Cardiac muscle cell (in vitro differentiated cells and primary cell): Measurements from ENCODE around the gene MEX3A. TPM values are rescaled to one million over a fixed set of nuclear protein-coding genes. Genes with fewer than 3 reads are reported as not detected.

Experiments
- DNase-seq, 2 donors: peaks; one replicate each; pipeline versions ENCODE4 v3.0.0 to v3.0.0-alpha.2; 2010 to 2017; ENCODE audit warnings: low read depth in 1 of 2, low spot score in 1 of 2
- H3K27ac ChIP-seq: fragments of 200-600 bp; sonication (generic); 2 replicates; pipeline ENCODE4 v1.5.1; 2016
- H3K27me3 ChIP-seq: fragments of 200-600 bp; sonication (generic); 2 replicates; pipeline ENCODE4 v1.6.0; 2016; ENCODE audit warnings: control low read depth
- H3K36me3 ChIP-seq: fragments of 200-600 bp; sonication (generic); 2 replicates; pipeline ENCODE4 v1.5.1; 2016; ENCODE audit warnings: control low read depth
- H3K4me1 ChIP-seq: fragments of 200-600 bp; sonication (generic); 2 replicates; pipeline ENCODE4 v1.8.1; 2017; ENCODE audit warnings: low read depth, mild to moderate bottlenecking, mixed run types
- H3K4me3 ChIP-seq: fragments of 200-600 bp; sonication (generic); 2 replicates; pipeline ENCODE4 v1.5.1; 2016; ENCODE audit warnings: mild to moderate bottlenecking
- H3K9me3 ChIP-seq: fragments of 200-600 bp; sonication (generic); 2 replicates; pipeline ENCODE4 v1.5.1; 2017; ENCODE audit warnings: low read depth, mild to moderate bottlenecking, control low read depth
- CTCF ChIP-seq: IDR thresholded peaks from 2 replicates; pipeline ENCODE4 v1.5.1; 2012; ENCODE audit warnings: low read depth, mild to moderate bottlenecking, low read length
- polyA plus RNA-seq: library from polyadenylated mRNA; unstranded; fragments of >200 nt; fragmentation: Nextera tagmentation; extraction: Ambion mirVana; gene quantifications from 2 replicates; pipeline ENCODE4 v1.2.1, GENCODE V29; 2016
- total RNA-seq: library from RNA; depleted of rRNA; stranded (reverse); fragments of >200 nt; gene quantifications from 2 replicates; pipeline ENCODE4 v1.2.3, GENCODE V29; 2016

Gene MEX3A
- total and polyA plus RNA-seq, 2 experiments from 2014 or later = 17.2 to 58.6 TPM

- no peak overlapping the region for H3K4me3 ChIP-seq
- H3K4me1 ChIP-seq = peaks cover 11% of the 10 kb centered on the region
- TF ChIP-seq CTCF = no peak
- no peaks in the 10 kb centered on the region for H3K36me3 ChIP-seq
- no peak overlapping the region for H3K27ac ChIP-seq
- no peaks in the 10 kb centered on the region for H3K27me3 ChIP-seq
- H3K9me3 ChIP-seq = no peaks in the 10 kb centered on the region
- DNase-seq = no peak
These were observed 17.0 kb upstream of the MEX3A start for GRCh38 chr1:156099282-156099681.

GRCh38 chr1:156098784-156099183 lies 16.5 kb upstream of the MEX3A start:
- peaks cover 6% of the 10 kb centered on the region for H3K4me1 ChIP-seq
- H3K36me3 ChIP-seq = peaks cover under 1% of the 10 kb centered on the region
- no peak overlapping the region for H3K4me3 ChIP-seq
- DNase-seq = no peak
- no peaks in the 10 kb centered on the region for H3K27me3 ChIP-seq
- no peak overlapping the region for H3K27ac ChIP-seq
- no peak for TF ChIP-seq CTCF
- H3K9me3 ChIP-seq = no peaks in the 10 kb centered on the region

- H3K27me3 ChIP-seq = no peaks in the 10 kb centered on the region
- H3K27ac ChIP-seq = no peak overlapping the region
- TF ChIP-seq CTCF = no peak
- no peak overlapping the region for H3K4me3 ChIP-seq
- peaks cover 5% of the 10 kb centered on the region for H3K36me3 ChIP-seq
- DNase-seq = no peak
- no peaks in the 10 kb centered on the region for H3K9me3 ChIP-seq
- H3K4me1 ChIP-seq = no peaks in the 10 kb centered on the region
These were observed 15.4 kb upstream of the MEX3A start for GRCh38 chr1:156097499-156098178.

GRCh38 chr1:156096640-156097391 lies 14.6 kb upstream of the MEX3A start:
- H3K4me3 ChIP-seq = no peak overlapping the region
- peaks cover 5% of the 10 kb centered on the region for H3K36me3 ChIP-seq
- no peaks in the 10 kb centered on the region for H3K4me1 ChIP-seq
- no peaks in the 10 kb centered on the region for H3K27me3 ChIP-seq
- peak; percentile 84 to 90 for DNase-seq
- H3K9me3 ChIP-seq = no peaks in the 10 kb centered on the region
- TF ChIP-seq CTCF = peak; percentile 99
- H3K27ac ChIP-seq = peak overlapping the region; percentile 59

GRCh38 chr1:156095906-156096508 lies 13.7 kb upstream of the MEX3A start:
- DNase-seq = no peak
- H3K27ac ChIP-seq = peak overlapping the region; percentile 59
- H3K4me3 ChIP-seq = no peak overlapping the region
- no peaks in the 10 kb centered on the region for H3K27me3 ChIP-seq
- no peaks in the 10 kb centered on the region for H3K9me3 ChIP-seq
- peaks cover 5% of the 10 kb centered on the region for H3K36me3 ChIP-seq
- no peaks in the 10 kb centered on the region for H3K4me1 ChIP-seq
- no peak for TF ChIP-seq CTCF
